T-helper 2 cell treated with Interferon-gamma antibody and Interleukin-4, amounts not matched to agents 5 μg/mL and 100 μg/mL, for 36 hours (primary cell): Measurements from ENCODE around the gene MCUR1.

Experiments used
- DNase-seq: peaks from one replicate; pipeline ENCODE4 v3.0.0; 2021; ENCODE audit warnings: low spot score
- H3K27ac Mint-ChIP-seq: one replicate; pipeline ENCODE4 v1.8.0; 2021; ENCODE audit warnings: mild to moderate bottlenecking, mixed read lengths
- H3K27me3 Mint-ChIP-seq: one replicate; pipeline ENCODE4 v1.8.0; 2021; ENCODE audit warnings: low read depth, mixed read lengths
- H3K36me3 Mint-ChIP-seq: one replicate; pipeline ENCODE4 v1.8.0; 2021; ENCODE audit warnings: low read depth, mixed read lengths
- H3K4me1 Mint-ChIP-seq: one replicate; pipeline ENCODE4 v1.8.0; 2021; ENCODE audit warnings: low read depth, mixed read lengths
- H3K4me3 Mint-ChIP-seq: one replicate; pipeline ENCODE4 v1.8.0; 2022; ENCODE audit warnings: mild to moderate bottlenecking, moderate library complexity, mixed read lengths
- H3K9me3 Mint-ChIP-seq: one replicate; pipeline ENCODE4 v1.8.0; 2021; ENCODE audit warnings: mixed read lengths

Gene MCUR1

DNA sequence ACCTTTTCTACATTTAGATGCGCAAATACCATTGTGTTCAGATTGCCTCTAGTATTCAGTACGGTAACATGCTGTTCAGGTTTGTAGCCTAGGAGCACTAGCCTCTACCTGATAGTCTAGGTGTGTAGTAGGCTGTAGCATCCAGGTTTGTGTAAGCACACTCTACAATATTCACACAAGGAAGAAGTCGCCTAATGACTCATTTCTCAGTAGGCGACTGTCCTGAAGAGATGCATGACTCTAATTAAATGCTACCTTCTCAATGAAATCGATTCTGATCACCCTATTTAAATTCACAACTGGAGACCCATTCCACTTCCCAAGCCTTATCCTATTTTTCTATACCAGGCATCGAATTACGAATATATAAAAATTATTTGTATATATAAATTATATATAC lies 1.3 kb downstream of the MCUR1 start:
- peak overlapping the region; percentile 89 for H3K4me3 Mint-ChIP-seq
- DNase-seq = no peak
- H3K9me3 Mint-ChIP-seq = no peaks in the 10 kb centered on the region
- peaks cover 4% of the 10 kb centered on the region for H3K27me3 Mint-ChIP-seq
- peaks cover 35% of the 10 kb centered on the region for H3K4me1 Mint-ChIP-seq
- peak overlapping the region; percentile 71 for H3K27ac Mint-ChIP-seq
- H3K36me3 Mint-ChIP-seq = peaks cover 11% of the 10 kb centered on the region

DNA sequence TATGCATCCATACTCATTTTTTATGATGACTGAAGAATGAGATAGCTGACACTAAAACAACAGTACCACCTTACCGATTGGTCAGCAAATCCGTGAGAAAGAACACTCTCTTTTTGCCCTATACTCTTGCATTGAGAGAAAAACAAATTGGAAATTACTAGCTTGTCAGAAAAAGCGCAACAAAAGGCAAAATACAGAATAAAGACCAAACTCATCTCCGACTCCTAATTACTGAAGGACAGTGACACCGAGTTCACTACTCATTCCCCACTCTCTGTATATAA lies 2.1 kb downstream of the MCUR1 start:
- no peak for DNase-seq
- Mint-ChIP-seq H3K9me3 (no peaks in the 10 kb centered on the region), H3K27ac (no peak overlapping the region), H3K27me3 (no peaks in the 10 kb centered on the region), H3K36me3 (peaks cover 11% of the 10 kb centered on the region), H3K4me3 (no peak overlapping the region), H3K4me1 (peaks cover 35% of the 10 kb centered on the region)

DNA sequence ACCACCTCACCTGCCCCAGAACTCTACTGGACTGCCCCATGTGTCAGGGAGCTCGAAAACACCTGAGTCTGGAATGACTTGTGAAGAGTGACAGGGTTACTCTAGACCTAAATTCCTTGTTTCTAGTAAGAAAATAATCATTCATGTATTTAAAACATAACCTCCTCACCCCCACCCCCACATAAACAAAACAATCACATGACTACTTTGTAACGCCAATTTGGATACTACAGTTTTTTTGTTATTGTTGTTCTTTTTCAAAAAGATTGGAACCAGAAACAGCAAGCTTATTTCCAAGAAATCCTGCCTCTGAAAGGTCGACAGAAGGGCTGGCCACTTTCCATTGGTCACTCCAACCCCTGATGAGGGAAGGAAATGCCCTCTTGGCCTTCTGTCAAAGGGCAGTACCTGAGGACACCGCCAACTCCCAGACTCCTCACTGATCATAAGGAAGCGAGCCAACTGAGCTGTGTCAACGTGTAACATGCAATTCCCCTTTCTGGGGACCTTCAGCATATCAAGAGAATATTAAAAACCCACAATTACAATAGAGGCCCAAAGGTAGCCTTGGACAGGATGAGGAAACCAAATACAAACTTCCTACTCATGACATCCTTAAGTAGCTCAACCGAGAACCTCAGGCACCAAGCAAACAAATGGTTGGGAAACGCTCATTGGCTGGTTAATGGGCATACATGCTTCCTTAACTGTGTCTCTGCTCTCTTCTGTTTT lies 2.6 kb downstream of the MCUR1 start:
- DNase-seq = no peak
- H3K27ac Mint-ChIP-seq = no peak overlapping the region

DNA sequence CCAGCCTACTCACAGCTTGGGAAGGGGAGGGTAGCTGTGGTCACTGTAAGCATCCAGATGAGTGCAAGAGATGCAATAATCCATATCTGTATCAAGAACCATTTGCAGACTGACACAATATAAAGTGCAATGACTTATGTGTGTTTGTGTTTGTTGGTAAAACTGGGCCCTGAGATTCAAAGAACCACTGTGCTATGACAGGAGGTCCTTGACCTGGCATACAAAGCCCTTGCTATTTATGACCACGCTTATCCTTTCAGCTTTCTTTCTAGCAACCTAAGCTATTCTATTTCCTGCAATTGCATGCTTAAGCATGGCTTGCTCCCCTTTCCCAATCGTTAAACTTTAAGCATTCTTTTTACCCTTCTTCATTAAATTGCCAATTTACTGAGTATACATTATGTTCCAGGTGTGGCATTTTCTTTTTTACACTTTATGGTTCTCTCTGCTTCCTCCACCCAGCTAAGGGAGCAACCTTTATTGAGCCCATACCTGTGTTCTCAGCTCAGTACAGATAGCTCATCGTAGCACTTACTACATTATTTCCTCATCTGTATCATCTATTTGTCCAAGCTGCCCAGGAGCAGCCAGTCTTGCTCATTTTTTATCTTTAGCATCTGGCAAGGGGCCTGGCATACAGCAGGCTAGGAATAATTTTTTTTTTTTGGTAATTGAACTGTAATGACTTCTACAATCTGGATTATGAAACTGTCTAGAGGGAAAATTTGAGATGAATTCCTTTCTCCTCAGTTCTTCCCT lies 3.5 kb downstream of the MCUR1 start:
- H3K27ac Mint-ChIP-seq = no peak overlapping the region
- DNase-seq = no peak
- no peak overlapping the region for H3K4me3 Mint-ChIP-seq
- H3K27me3 Mint-ChIP-seq = no peaks in the 10 kb centered on the region
- H3K4me1 Mint-ChIP-seq = peaks cover 35% of the 10 kb centered on the region
- H3K36me3 Mint-ChIP-seq = peaks cover 11% of the 10 kb centered on the region
- no peaks in the 10 kb centered on the region for H3K9me3 Mint-ChIP-seq

More for the DNA sequence above, 2.6 kb downstream of the MCUR1 start:
- H3K4me3 Mint-ChIP-seq = no peak overlapping the region
- peaks cover 11% of the 10 kb centered on the region for H3K36me3 Mint-ChIP-seq
- no peaks in the 10 kb centered on the region for H3K27me3 Mint-ChIP-seq
- H3K9me3 Mint-ChIP-seq = no peaks in the 10 kb centered on the region
- peaks cover 35% of the 10 kb centered on the region for H3K4me1 Mint-ChIP-seq

GRCh38 chr6:13808801-13809200 lies 5.6 kb downstream of the MCUR1 start:
- no peak for DNase-seq
- H3K4me1 Mint-ChIP-seq = peaks cover 29% of the 10 kb centered on the region

DNA sequence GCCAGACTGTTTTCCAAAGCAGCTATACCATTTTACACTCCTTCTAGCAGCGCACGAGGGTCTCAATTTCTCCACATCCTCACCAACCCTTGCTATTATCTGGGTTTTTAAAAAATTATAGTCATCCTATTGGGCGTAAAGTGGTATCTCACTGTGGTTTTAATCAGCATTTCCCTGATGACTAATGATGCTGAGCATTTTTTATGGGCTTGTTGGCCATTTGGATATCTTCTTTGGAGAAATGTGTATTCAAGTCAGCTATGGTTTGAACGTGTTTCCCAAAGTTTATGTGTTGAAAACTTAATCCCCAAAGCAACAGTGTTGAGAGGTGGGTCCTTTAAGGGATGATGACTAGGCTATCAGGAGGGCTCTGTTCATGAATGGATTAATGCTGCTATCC lies 6.7 kb downstream of the MCUR1 start:
- no peak overlapping the region for H3K4me3 Mint-ChIP-seq
- H3K4me1 Mint-ChIP-seq = peaks cover 22% of the 10 kb centered on the region
- DNase-seq = no peak
- peaks cover 14% of the 10 kb centered on the region for H3K36me3 Mint-ChIP-seq
- H3K27ac Mint-ChIP-seq = no peak overlapping the region
- no peaks in the 10 kb centered on the region for H3K27me3 Mint-ChIP-seq
- H3K9me3 Mint-ChIP-seq = no peaks in the 10 kb centered on the region

More at GRCh38 chr6:13808801-13809200, 5.6 kb downstream of the MCUR1 start:
- Mint-ChIP-seq H3K36me3 (peaks cover 11% of the 10 kb centered on the region), H3K9me3 (no peaks in the 10 kb centered on the region), H3K4me3 (no peak overlapping the region), H3K27me3 (no peaks in the 10 kb centered on the region), H3K27ac (no peak overlapping the region)

DNA sequence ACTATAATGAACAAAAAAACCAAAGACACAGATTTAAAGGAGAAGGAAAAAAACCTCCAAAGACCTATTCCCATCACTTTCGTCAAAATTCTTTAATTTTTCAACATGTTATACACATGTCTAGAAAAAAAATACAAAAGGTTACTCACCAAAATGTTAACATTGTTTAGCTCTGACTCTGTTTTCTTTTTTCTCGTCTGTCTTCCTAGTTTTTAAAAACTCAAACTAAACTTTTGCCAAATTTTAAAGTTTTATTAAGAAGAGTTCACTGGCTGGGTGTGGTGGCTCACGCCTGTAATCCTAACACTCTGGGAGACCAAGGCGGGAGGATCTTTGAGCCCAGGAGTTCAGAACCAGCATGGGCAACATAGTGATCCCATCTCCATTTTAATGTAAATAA lies 10.8 kb downstream of the MCUR1 start:
- Mint-ChIP-seq H3K36me3 (peaks cover 16% of the 10 kb centered on the region), H3K27ac (no peak overlapping the region), H3K4me3 (no peak overlapping the region), H3K4me1 (no peaks in the 10 kb centered on the region), H3K27me3 (no peaks in the 10 kb centered on the region), H3K9me3 (no peaks in the 10 kb centered on the region)
- DNase-seq = no peak

DNA sequence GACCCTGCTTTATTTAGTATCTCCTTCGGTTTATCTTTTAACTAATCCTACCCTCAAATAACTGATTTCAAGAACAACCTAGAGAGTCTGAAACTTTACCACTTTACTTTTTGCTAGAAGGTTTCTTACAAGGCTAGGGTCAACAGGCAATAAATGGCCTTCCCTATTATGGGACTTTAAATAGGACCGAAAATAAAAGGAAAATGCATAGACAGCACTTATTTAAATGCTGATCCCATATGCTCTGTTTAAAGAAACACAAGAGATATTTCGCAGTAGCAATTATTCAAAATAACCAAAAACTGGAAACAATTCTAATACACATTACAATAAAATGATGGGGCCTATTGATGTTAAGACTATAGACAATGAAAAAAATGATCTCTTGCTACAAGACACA lies 13.7 kb downstream of the MCUR1 start:
- DNase-seq = no peak
- Mint-ChIP-seq H3K4me1 (no peaks in the 10 kb centered on the region), H3K36me3 (peaks cover 15% of the 10 kb centered on the region), H3K27ac (no peak overlapping the region), H3K27me3 (no peaks in the 10 kb centered on the region), H3K4me3 (no peak overlapping the region), H3K9me3 (no peaks in the 10 kb centered on the region)

GRCh38 chr6:13796781-13797180 lies 17.6 kb downstream of the MCUR1 start:
- Mint-ChIP-seq H3K27ac (no peak overlapping the region), H3K9me3 (no peaks in the 10 kb centered on the region), H3K4me3 (no peak overlapping the region), H3K4me1 (peaks cover 14% of the 10 kb centered on the region), H3K36me3 (peaks cover 25% of the 10 kb centered on the region), H3K27me3 (no peaks in the 10 kb centered on the region)
- no peak for DNase-seq

DNA sequence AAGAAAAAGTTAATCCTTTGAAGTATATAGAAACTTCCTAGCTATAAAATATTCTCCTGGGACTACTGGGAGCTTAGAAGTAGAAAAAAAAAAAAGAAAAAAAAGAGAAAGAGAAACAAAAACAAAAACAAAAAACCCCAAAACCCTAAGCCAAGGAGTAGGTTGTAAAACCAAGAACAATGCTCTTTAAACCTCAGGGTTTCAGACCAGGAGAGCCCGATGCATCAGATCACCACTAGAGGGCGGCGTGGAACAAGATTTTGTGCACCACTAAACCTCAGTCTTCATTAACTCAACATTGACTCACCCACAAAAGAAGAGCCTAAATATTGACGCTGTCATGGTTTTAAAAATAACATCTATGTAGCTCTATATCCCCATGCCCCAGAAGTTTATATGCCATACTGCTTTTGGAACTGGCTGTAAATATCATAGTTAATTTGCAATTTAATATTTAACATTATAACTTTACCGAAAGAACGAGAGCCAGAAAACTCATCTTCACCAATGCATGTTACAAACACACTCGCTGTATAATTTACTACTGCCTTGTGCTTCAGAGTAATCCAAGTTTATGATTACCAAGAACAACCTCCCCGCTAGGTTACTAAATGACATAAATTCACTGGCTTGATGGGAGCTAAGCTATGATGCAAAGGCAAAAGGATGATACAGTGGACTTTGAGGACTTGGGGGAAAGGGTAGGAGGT lies 19.2 kb downstream of the MCUR1 start:
- Mint-ChIP-seq H3K9me3 (no peaks in the 10 kb centered on the region), H3K4me3 (no peak overlapping the region), H3K27me3 (no peaks in the 10 kb centered on the region), H3K27ac (peak overlapping the region; percentile 33), H3K4me1 (peaks cover 14% of the 10 kb centered on the region), H3K36me3 (peaks cover 20% of the 10 kb centered on the region)
- DNase-seq = peak; percentile 82

- Mint-ChIP-seq H3K36me3 (peaks cover 28% of the 10 kb centered on the region), H3K27ac (no peak overlapping the region), H3K9me3 (no peaks in the 10 kb centered on the region), H3K27me3 (no peaks in the 10 kb centered on the region), H3K4me3 (no peak overlapping the region), H3K4me1 (peaks cover 14% of the 10 kb centered on the region)
- peak; percentile 19 for DNase-seq
These were observed 20.2 kb downstream of the MCUR1 start for GRCh38 chr6:13794184-13794583.

DNA sequence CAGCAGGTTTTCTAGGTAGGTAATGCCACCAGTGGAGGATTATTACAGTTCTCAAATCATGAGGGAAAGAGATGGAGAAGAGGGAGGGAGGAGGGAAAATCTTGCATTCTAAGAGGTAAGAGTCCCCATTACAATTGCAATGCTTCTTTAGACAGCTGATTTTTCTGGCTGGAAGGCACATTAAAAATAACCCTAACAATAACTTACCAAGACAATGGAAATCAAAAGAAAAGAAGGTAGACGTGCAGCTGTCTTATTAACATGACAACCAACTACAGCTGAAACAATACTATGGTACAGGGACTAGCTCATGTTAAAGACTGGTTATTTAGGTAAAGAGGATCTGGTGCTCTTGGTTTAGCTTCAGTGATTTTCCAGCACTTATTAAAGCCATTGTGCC lies 24.6 kb downstream of the MCUR1 start:
- Mint-ChIP-seq H3K9me3 (no peaks in the 10 kb centered on the region), H3K36me3 (peaks cover 25% of the 10 kb centered on the region), H3K27ac (no peak overlapping the region), H3K4me3 (no peak overlapping the region), H3K27me3 (no peaks in the 10 kb centered on the region), H3K4me1 (peaks cover 13% of the 10 kb centered on the region)
- no peak for DNase-seq

GRCh38 chr6:13788820-13789219 lies 25.5 kb downstream of the MCUR1 start:
- no peak overlapping the region for H3K27ac Mint-ChIP-seq

DNA sequence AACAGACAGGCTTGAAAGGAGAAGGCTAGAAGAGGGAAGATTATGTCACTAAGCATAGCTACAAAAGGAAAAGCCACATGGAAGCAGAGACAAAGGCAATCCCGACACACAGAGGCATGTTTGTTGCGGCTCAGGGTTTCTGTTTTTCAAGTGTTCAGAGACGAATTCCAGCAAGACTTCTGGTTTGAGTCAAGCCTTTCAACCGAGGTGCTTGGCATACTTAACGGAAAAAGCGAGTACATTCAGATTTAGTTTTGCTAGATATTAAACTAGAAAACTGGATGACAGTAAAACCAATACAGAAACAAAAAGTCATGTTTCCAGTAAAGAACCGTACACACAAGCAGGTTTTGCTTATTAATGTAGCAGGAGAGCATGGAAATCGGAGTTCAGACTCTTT lies 27.2 kb downstream of the MCUR1 start:
- peaks cover 19% of the 10 kb centered on the region for H3K36me3 Mint-ChIP-seq
- no peak overlapping the region for H3K27ac Mint-ChIP-seq
- peaks cover 5% of the 10 kb centered on the region for H3K4me1 Mint-ChIP-seq
- no peaks in the 10 kb centered on the region for H3K9me3 Mint-ChIP-seq
- DNase-seq = peak; percentile 47
- no peak overlapping the region for H3K4me3 Mint-ChIP-seq
- H3K27me3 Mint-ChIP-seq = no peaks in the 10 kb centered on the region

More at GRCh38 chr6:13788820-13789219, 25.5 kb downstream of the MCUR1 start:
- H3K4me3 Mint-ChIP-seq = no peak overlapping the region
- H3K27me3 Mint-ChIP-seq = no peaks in the 10 kb centered on the region
- H3K36me3 Mint-ChIP-seq = peaks cover 20% of the 10 kb centered on the region
- no peaks in the 10 kb centered on the region for H3K9me3 Mint-ChIP-seq
- peaks cover 7% of the 10 kb centered on the region for H3K4me1 Mint-ChIP-seq
- peak; percentile 23 for DNase-seq
